Measurements from ENCODE around the gene ODAM.
"Not testable (repeated sequence)": the region's sequence is repeated elsewhere in the genome, so short reads cannot be mapped to it uniquely, and the experiment has no call there.

ODAM gene

DNA sequence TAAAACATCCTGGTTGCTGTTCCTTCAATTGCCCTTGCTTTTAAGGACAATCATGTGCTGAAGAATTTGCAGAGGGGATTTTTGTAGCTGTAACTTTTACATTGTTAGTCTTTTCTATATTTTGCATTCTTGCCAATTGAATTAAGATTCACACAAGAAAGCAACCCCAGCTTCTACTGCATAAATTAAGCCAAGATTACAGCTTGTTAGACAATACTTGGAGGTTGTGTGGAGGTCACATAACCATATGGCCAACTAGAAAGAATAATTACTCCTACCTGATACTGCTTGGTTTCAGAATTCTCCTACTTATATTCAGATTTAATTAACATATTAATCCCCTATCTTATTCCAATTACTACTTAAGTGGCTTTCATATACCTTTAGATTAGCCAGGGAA lies 26.3 kb downstream of the ODAM start:
- not testable (repeated sequence) for DNase-seq

- DNase-seq, result no peak
These were observed 30.3 kb downstream of the ODAM start, which contains the start of gene FDCSP for GRCh38 chr4:70225824-70226223. Gene FDCSP (plus strand): TSS chr4:70226124. CDS start chr4:70231195, 5,071 bp downstream.

DNA sequence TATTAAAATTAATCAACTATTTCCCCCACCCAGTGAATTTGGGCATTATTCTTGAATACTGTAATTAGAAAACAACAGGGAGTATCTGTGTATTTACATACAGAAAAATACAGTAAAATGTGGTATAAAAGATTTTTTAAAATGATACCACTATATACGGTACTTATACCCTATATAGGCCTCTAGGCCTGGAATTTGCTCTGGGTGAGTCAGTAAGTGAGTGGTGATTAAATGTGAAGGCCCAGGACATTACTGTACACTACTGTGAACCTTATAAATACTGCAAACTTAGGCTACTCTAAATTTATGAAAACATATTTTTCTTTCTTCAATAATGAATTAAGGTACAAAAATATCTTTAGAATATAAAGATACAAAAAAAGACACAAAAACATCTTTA lies 40.6 kb downstream of the ODAM start:
- no peak for DNase-seq

GRCh38 chr4:70239131-70239883 lies 43.8 kb downstream of the ODAM start:
- DNase-seq, result no peak

- DNase-seq, result no peak
These were observed 44.5 kb downstream of the ODAM start for GRCh38 chr4:70239884-70240591.

DNA sequence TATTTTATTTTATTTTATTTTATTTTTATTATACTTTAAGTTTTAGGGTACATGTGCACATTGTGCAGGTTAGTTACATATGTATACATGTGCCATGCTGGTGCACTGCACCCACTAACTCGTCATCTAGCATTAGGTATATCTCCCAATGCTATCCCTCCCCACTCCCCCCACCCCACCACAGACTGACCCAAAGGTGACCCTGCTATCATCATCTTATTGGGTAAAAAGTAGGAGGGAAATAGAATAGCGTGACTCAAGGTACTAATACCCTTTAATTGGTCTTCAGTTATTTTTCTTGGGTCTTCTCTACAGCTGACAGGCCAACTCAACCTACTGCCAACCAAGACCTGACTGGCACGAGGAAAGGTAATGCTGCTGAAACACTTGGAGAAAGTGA lies 46.8 kb downstream of the ODAM start, which contains the start of gene CSN3:
CSN3 (plus strand) TSS at position 301 of the 400 bp plus-strand sequence. CDS start 2,223 bp downstream, outside the sequence.
- DNase-seq, result not testable (repeated sequence)

- DNase-seq, result no peak
These were observed 47.6 kb downstream of the ODAM start for GRCh38 chr4:70243091-70243490.

DNA sequence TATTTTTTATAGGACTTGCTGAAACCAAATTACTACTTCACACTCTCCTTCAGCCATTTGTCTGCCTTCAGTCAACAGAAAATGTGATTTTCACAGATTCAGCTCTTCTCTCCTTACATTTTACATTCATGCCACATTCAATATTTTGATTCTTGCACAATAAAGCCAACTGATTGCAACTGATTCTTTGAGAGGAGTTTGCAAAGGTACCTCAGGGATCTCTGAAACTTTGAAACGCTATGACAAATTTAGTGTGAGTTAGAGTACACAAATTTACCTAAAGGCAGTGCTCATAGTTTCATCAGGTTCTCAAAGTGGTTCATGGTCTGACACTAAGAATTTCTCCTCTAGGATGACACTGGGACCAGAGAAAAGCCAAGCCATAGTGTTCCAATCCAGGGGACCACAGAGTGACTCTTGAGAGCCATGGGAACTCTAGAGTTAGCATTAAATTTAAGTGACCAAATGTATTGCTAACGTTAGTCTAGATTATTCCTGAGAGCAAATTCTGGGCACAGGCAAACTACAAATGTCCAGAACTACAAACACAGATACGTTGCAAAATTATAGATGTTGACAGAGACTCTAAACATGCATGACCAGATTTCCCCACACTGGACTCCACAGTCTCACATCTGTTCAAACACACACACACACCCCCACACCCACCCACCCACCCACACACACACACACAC lies 55.9 kb downstream of the ODAM start:
- DNase-seq, result no peak

DNA sequence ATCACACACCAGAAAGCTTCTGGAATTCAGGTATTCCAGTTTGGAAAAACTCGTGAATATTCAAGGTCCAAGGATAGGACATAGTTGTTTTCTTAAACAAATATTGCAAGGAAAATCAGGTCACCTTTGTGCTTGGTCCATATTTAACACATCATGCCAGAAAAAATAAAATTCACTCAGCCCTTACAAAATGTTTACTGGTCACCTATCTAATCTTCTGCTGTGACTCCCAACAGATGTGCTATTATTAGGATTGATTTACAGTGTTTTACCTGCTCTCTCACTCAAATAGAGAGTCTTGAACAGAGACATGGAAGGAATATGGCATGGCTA lies 56.4 kb downstream of the ODAM start:
- DNase-seq, result no peak
